Sigmoid colon (tissue), 4 donors: ENCODE results near the gene IL15.

Source experiments
- CTCF ChIP-seq, 4 experiments: fragments of 450-650 bp in 3 of 4; fragments of 200-600 bp in 1 of 4; IDR thresholded peaks; one replicate each; pipeline ENCODE4 v1.5.1; 2016 to 2019; ENCODE audit warnings: antibody characterized with exemption in 4 of 4, mild to moderate bottlenecking in 3 of 4, moderate library complexity in 2 of 4
- EP300 ChIP-seq, 4 donors: sonication (generic); formaldehyde crosslinking; IDR thresholded peaks; one replicate each; pipeline ENCODE4 v1.6.1; 2017; ENCODE audit warnings: antibody characterized with exemption in 4 of 4
- POLR2A ChIP-seq, 2 donors: fragments of 450-650 bp; IDR thresholded peaks; one replicate each; pipeline ENCODE4 v1.6.1; 2016; ENCODE audit warnings: antibody characterized with exemption in 2 of 2, mild to moderate bottlenecking in 2 of 2, moderate library complexity in 2 of 2
- POLR2AphosphoS5 ChIP-seq, 4 donors: sonication (generic); formaldehyde crosslinking; IDR thresholded peaks; one replicate each; pipeline ENCODE4 v1.6.1; 2017; ENCODE audit warnings: antibody characterized with exemption in 4 of 4

DNA sequence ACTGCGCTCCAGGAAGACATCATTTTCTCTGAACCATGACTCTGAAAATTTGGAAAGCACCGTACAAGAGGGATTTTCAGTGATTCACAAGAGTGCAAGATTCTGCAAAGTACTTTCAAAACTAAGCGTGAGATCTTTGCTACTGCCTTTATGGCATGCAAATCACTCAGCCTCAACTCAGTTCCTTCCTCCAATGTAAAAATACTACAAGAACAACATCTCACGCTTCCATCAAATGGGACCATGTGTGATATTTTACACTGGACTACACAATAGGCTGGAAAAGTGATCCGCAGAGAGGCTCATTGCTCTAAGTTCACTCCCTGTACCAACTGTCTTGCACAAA, 674 bp upstream of the IL15 start:
- no peak for TF ChIP-seq CTCF (IDR thresholded peaks at IDR 0.05)
- TF ChIP-seq POLR2A (IDR thresholded peaks at IDR 0.05), result no peak
- TF ChIP-seq POLR2AphosphoS5 (IDR thresholded peaks at IDR 0.05), result no peak
- no peak for TF ChIP-seq EP300 (IDR thresholded peaks at IDR 0.05)
